Fibroblast of gingiva (primary cell): ENCODE data around the gene PNMA8C.
A peak's percentile ranks its signal among the peaks of the same experiment; 100 is the strongest.

Source experiments
- DNase-seq: peaks from one replicate; pipeline ENCODE4 v3.0.0-alpha.2; 2011; ENCODE audit warnings: low read depth

The PNMA8C gene

GRCh38 chr19:46428239-46429135, at the start of gene PNMA8C:
TSS of gene PNMA8C (minus strand) at chr19:46428936. CDS start at chr19:46428359, 577 bp downstream.
- peak; percentile 33 for DNase-seq

- DNase-seq = no peak
These were observed 47.2 kb upstream of the PNMA8C start for GRCh38 chr19:46475986-46476385.

- no peak for DNase-seq
These were observed 45.5 kb upstream of the PNMA8C start for GRCh38 chr19:46474211-46474610.

- DNase-seq = no peak
These were observed 43.9 kb upstream of the PNMA8C start for GRCh38 chr19:46472592-46472991.

- DNase-seq = no peak
These were observed 43.2 kb upstream of the PNMA8C start for GRCh38 chr19:46471811-46472543.

- DNase-seq = peak; percentile 50
These were observed 42.5 kb upstream of the PNMA8C start, which contains the start of gene PNMA8A for GRCh38 chr19:46471116-46471733. TSS of gene PNMA8A (minus strand) at chr19:46471563. CDS start at chr19:46471035, 528 bp downstream.

- DNase-seq = no peak
These were observed 41.6 kb upstream of the PNMA8C start for GRCh38 chr19:46470376-46470775.

GRCh38 chr19:46469541-46470185, 40.9 kb upstream of the PNMA8C start:
- DNase-seq = no peak

- peak; percentile 73 for DNase-seq
These were observed 37.9 kb upstream of the PNMA8C start for GRCh38 chr19:46466536-46467196.

GRCh38 chr19:46463516-46463915, 34.8 kb upstream of the PNMA8C start:
- no peak for DNase-seq

- DNase-seq = no peak
These were observed 32.8 kb upstream of the PNMA8C start for GRCh38 chr19:46461537-46461936.

GRCh38 chr19:46460981-46461380, 32.2 kb upstream of the PNMA8C start:
- DNase-seq = no peak

- no peak for DNase-seq
These were observed 31.3 kb upstream of the PNMA8C start for GRCh38 chr19:46460055-46460454.

- no peak for DNase-seq
These were observed 28.2 kb upstream of the PNMA8C start for GRCh38 chr19:46456930-46457329.

GRCh38 chr19:46454244-46454643, 25.5 kb upstream of the PNMA8C start:
- no peak for DNase-seq

- no peak for DNase-seq
These were observed 24.9 kb upstream of the PNMA8C start for GRCh38 chr19:46453661-46454060.

- no peak for DNase-seq
These were observed 23.4 kb upstream of the PNMA8C start for GRCh38 chr19:46452186-46452585.

- DNase-seq = no peak
These were observed 22.6 kb upstream of the PNMA8C start for GRCh38 chr19:46451352-46451751.

- no peak for DNase-seq
These were observed 22.0 kb upstream of the PNMA8C start for GRCh38 chr19:46450737-46451136.

GRCh38 chr19:46449228-46449627, 20.5 kb upstream of the PNMA8C start:
- DNase-seq = no peak

GRCh38 chr19:46448601-46449000, 19.9 kb upstream of the PNMA8C start:
- no peak for DNase-seq

GRCh38 chr19:46447824-46448223, 19.1 kb upstream of the PNMA8C start:
- DNase-seq = no peak
